ENCODE data around the gene RRP36.

The RRP36 gene

DNA sequence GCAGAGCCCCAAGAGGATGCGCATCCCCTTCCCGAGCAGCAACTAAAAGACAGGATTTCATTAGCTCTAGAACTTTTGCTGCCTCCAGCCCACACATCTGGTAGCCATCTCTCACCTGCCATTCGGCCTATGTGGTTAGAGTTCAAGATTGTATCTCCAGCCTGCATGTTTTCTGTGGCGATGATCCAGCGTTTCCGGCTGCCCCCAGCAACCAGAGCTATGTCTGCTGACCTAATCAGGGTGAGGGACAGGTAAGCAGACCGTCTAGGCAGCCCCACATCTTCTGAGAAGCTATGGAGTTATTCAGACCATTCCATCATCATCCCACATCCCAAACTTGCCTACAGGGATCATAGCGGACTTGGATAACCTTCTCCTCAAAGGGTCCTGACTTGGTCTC lies 34.5 kb downstream of the RRP36 start:
- Histone ChIP-seq H3K4me3 (ENCODE audit: low read length) (no peak overlapping the region), H3K27me3 (replicated peaks; ENCODE audit: control insufficient read depth, insufficient read depth, low read length) (no peaks in the 10 kb centered on the region), H3K9ac (ENCODE audit: low read length) (no peak overlapping the region), H3K36me3 (ENCODE audit: control insufficient read depth, insufficient read depth, low read length, severe bottlenecking) (peaks cover 26% of the 10 kb centered on the region), H3K4me1 (ENCODE audit: control insufficient read depth, insufficient read depth, low read length) (peaks cover 41% of the 10 kb centered on the region), H3K9me3 (ENCODE audit: control insufficient read depth, low read length) (no peaks in the 10 kb centered on the region)
- DNase-seq (ENCODE audit: low read depth) = no peak

DNA sequence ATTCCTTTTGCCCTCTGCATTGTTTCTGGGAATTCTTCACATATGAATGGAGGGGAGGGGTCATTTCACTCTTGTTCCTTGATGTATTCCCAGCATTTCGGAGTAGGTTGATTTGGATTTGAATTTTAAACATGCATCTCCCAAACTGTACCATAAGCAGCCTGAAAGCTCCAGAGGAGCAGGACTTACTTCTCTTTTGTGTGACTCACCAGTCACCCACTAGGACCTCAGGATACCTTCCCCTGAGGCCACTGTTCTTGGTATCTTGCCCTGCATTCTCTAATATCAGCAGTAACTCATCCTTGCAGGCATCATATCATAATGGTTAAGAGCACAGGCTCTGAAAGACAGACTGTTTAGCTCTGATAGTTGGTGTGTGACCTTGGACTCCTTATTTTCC lies 37.1 kb downstream of the RRP36 start:
- DNase-seq (ENCODE audit: low read depth) = no peak
- H3K9ac ChIP-seq (ENCODE audit: low read length) = peak overlapping the region; percentile 97

DNA sequence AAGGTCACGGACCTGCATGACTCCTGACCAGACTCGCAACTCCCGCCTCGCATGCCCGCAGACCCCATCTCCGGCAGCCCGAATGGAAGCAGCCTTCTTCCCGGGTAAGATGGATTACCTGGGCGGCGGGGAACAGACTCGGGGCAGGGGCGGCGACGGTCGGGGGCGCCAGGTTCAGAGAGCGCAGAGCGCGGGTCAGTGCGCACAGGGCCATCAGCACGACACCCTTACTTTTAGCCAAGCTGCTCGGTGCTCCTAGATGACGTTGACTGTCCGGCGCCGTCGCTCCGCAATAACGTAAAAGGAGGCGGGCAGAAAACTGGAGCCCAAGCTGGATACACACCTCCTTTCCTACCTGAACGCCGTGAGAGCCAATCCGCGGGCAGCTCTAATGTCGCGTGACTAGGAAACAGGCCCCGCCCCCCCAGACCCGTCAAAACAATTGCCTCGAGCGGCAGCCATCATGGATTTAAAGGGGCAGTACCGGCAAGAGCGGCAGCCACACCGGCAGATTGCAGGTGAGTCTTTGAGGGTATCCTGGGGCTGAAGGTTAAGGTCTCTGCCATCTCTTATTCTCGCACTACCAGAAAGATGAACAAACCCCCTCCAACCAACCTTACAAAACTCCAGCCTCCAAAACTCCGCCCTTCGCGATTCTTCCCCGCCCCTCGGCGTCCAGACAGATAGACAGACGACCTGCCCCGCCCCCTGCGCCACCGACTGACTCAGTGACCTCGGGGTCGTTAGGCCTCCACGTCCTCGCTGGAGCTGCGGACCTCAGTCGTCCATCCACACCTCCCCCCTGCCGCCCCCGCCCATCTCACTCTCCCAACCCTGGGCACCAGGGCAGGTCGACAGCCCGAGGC lies 38.0 kb downstream of the RRP36 start, which contains the start of the genes KLC4 and MRPL2:
Gene KLC4 (plus strand): TSS at position 464 of the 866 bp plus-strand sequence. CDS start 1,705 bp downstream, outside the sequence.
Gene MRPL2 (minus strand): TSS at position 267 of the 866 bp plus-strand sequence. CDS start 53 bp downstream, at position 214.
- Histone ChIP-seq H3K4me1 (ENCODE audit: control insufficient read depth, insufficient read depth, low read length) (peaks cover 19% of the 10 kb centered on the region), H3K9me3 (ENCODE audit: control insufficient read depth, low read length) (no peaks in the 10 kb centered on the region), H3K36me3 (ENCODE audit: control insufficient read depth, insufficient read depth, low read length, severe bottlenecking) (peaks cover 23% of the 10 kb centered on the region), H3K27me3 (replicated peaks; ENCODE audit: control insufficient read depth, insufficient read depth, low read length) (no peaks in the 10 kb centered on the region), H3K4me3 (ENCODE audit: low read length) (peak within 1 kb of the TSS; percentile 92), H3K9ac (ENCODE audit: low read length) (peak within 1 kb of the TSS; percentile 97)
- DNase-seq (ENCODE audit: low read depth) = peak; percentile 100

More for the DNA sequence above, 37.1 kb downstream of the RRP36 start:
- Histone ChIP-seq H3K27me3 (replicated peaks; ENCODE audit: control insufficient read depth, insufficient read depth, low read length) (no peaks in the 10 kb centered on the region), H3K36me3 (ENCODE audit: control insufficient read depth, insufficient read depth, low read length, severe bottlenecking) (peaks cover 25% of the 10 kb centered on the region), H3K9me3 (ENCODE audit: control insufficient read depth, low read length) (no peaks in the 10 kb centered on the region), H3K4me1 (ENCODE audit: control insufficient read depth, insufficient read depth, low read length) (peaks cover 24% of the 10 kb centered on the region), H3K4me3 (ENCODE audit: low read length) (peak overlapping the region; percentile 92)

DNA sequence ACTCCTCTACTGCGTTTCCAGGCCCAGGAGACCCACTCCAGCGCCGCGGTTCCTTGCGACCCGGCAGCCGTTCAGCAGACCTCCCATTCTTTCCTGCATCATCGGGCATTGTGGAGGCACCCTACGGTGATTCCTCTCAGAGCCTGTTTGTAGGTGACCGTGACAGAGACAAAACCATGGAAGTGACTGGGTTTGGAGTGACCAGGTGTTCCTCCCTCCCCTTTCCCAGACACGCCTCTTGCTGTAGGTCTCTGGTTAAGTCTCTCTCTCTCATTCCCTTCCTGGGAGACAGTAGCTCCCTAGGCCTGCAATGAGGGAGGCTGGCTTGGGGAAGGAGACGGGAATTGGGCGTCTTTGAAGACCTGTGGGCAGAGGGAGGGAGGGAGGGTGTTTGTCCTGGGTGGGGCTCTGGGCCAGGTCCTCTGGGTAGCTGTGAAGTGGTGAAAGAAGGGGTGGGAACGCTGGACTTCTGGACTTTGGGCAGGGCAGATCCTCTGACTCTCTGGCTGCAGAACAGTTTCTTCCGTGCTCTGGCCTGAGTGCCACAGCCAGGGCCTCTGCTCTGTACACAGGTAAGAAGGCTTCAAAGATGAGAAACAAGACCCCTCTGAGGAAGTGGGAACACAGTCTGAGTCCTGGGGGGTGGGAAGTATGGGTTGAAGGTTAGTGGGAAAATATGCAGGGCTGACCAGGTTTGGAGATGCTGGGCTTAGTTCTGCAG lies 38.8 kb downstream of the RRP36 start:
- peaks cover 19% of the 10 kb centered on the region for H3K4me1 ChIP-seq (ENCODE audit: control insufficient read depth, insufficient read depth, low read length)
- peak; percentile 9 for DNase-seq (ENCODE audit: low read depth)
- H3K27me3 ChIP-seq (replicated peaks; ENCODE audit: control insufficient read depth, insufficient read depth, low read length) = no peaks in the 10 kb centered on the region
- peaks cover 19% of the 10 kb centered on the region for H3K36me3 ChIP-seq (ENCODE audit: control insufficient read depth, insufficient read depth, low read length, severe bottlenecking)
- peak overlapping the region; percentile 92 for H3K4me3 ChIP-seq (ENCODE audit: low read length)
- peak overlapping the region; percentile 97 for H3K9ac ChIP-seq (ENCODE audit: low read length)
- no peaks in the 10 kb centered on the region for H3K9me3 ChIP-seq (ENCODE audit: control insufficient read depth, low read length)

DNA sequence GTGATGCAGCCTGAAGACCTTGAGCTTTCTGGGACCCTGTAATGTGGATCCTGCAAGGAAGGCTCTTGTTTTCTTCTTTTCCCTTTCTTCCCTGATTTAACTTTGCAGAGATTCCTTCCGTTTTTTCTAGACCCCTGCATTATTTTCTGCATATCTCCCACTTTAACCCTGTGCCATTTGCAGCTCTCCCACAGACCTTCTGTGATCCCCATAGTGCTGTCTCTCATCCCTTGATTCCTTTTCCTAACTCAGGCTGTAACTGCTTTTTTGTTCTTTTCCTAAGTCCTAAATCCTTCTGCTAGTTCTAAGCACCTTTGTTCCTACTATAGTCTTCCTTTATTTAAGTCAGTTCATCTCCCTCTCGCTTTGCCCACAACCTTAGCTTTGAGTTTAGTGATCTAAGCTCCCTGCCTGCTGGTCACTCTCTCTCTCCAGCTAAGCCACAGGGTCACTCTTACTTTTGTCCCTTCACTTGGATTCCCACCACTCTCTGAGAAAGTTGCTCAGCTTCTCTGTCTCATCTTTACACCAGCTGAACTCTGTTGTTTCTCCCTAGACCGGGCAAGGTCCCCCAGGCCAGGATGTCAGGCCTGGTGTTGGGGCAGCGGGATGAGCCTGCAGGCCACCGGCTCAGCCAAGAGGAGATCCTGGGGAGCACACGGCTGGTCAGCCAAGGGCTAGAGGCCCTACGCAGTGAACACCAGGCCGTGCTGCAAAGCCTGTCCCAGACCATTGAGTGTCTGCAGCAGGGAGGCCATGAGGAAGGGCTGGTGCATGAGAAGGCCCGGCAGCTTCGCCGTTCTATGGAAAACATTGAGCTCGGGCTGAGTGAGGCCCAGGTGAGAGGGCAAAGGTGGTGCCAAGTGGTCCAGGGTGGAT lies 39.6 kb downstream of the RRP36 start:
- no peaks in the 10 kb centered on the region for H3K27me3 ChIP-seq (replicated peaks; ENCODE audit: control insufficient read depth, insufficient read depth, low read length)
- no peaks in the 10 kb centered on the region for H3K9me3 ChIP-seq (ENCODE audit: control insufficient read depth, low read length)
- no peak for DNase-seq (ENCODE audit: low read depth)
- H3K36me3 ChIP-seq (ENCODE audit: control insufficient read depth, insufficient read depth, low read length, severe bottlenecking) = peaks cover 18% of the 10 kb centered on the region
- H3K4me1 ChIP-seq (ENCODE audit: control insufficient read depth, insufficient read depth, low read length) = peaks cover 19% of the 10 kb centered on the region
- peak overlapping the region; percentile 97 for H3K9ac ChIP-seq (ENCODE audit: low read length)
- peak overlapping the region; percentile 92 for H3K4me3 ChIP-seq (ENCODE audit: low read length)

DNA sequence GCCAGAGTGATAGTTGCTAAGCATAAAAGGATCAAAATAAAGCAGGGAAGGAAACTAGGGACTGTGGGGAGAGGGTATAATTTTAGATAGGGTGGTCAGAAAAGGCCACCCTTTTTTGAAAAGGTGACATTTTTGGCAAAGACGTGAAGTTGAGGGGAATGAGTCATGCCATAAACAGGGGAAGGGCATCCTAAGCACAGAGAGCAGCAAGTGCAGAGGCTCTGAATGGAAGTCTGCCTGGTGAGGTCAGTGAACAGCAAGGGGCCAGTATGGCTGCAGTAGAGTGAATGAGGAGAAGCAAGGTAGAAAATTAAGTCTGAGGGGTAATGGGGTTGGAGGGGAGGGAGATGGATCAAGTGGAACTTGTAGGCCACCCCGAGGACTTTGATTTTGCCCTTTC lies 40.4 kb downstream of the RRP36 start:
- H3K27me3 ChIP-seq (replicated peaks; ENCODE audit: control insufficient read depth, insufficient read depth, low read length) = no peaks in the 10 kb centered on the region
- DNase-seq (ENCODE audit: low read depth) = no peak
- no peak overlapping the region for H3K4me3 ChIP-seq (ENCODE audit: low read length)
- no peak overlapping the region for H3K9ac ChIP-seq (ENCODE audit: low read length)
- peaks cover 22% of the 10 kb centered on the region for H3K36me3 ChIP-seq (ENCODE audit: control insufficient read depth, insufficient read depth, low read length, severe bottlenecking)
- H3K4me1 ChIP-seq (ENCODE audit: control insufficient read depth, insufficient read depth, low read length) = peaks cover 19% of the 10 kb centered on the region
- no peaks in the 10 kb centered on the region for H3K9me3 ChIP-seq (ENCODE audit: control insufficient read depth, low read length)

DNA sequence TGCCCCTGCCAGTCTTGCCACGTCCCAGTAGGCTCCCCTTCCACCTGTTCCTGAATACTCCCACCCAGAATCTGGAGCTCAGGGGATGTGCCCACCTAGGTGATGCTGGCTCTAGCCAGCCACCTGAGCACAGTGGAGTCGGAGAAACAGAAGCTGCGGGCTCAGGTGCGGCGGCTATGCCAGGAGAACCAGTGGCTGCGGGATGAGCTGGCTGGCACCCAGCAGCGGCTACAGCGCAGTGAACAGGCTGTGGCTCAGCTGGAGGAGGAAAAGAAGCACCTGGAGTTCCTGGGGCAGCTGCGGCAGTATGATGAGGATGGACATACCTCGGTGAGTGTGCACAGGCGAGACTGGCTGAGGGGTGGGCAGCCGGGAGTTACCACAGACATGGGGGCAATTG lies 41.4 kb downstream of the RRP36 start:
- Histone ChIP-seq H3K9me3 (ENCODE audit: control insufficient read depth, low read length) (no peaks in the 10 kb centered on the region), H3K27me3 (replicated peaks; ENCODE audit: control insufficient read depth, insufficient read depth, low read length) (no peaks in the 10 kb centered on the region), H3K4me1 (ENCODE audit: control insufficient read depth, insufficient read depth, low read length) (peaks cover 18% of the 10 kb centered on the region), H3K36me3 (ENCODE audit: control insufficient read depth, insufficient read depth, low read length, severe bottlenecking) (peaks cover 20% of the 10 kb centered on the region), H3K9ac (ENCODE audit: low read length) (no peak overlapping the region), H3K4me3 (ENCODE audit: low read length) (no peak overlapping the region)
- no peak for DNase-seq (ENCODE audit: low read depth)

DNA sequence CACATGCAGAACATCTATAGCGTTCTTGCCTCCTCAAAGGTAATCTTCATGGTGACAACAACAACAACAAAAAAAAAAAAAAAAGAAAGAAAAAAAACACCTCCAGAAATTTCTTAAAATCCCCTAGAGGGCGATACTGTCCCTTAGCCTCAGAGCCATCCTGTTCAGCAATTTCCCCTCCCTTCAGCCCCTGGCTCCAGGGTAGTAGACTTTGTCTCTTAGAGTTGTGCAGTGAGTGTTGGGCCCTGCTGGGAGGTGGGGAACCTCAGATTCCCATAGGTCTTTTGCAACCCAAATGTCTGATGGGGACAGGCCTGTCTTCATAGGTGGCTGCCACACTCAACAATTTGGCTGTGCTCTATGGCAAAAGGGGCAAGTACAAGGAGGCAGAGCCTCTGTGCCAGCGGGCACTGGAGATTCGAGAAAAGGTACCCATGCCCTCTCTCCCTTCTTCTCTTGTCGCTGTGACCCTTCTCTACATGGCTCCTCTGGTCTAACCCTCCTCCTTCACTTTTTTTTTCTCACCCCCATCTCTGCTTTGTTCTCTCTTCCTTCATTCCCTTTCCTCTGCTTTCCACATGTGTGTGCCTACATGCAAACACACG lies 48.7 kb downstream of the RRP36 start:
- peak; percentile 85 for DNase-seq (ENCODE audit: low read depth)
- H3K4me3 ChIP-seq (ENCODE audit: low read length) = no peak overlapping the region
- no peaks in the 10 kb centered on the region for H3K9me3 ChIP-seq (ENCODE audit: control insufficient read depth, low read length)
- no peaks in the 10 kb centered on the region for H3K27me3 ChIP-seq (replicated peaks; ENCODE audit: control insufficient read depth, insufficient read depth, low read length)
- H3K36me3 ChIP-seq (ENCODE audit: control insufficient read depth, insufficient read depth, low read length, severe bottlenecking) = peaks cover 24% of the 10 kb centered on the region
- no peak overlapping the region for H3K9ac ChIP-seq (ENCODE audit: low read length)
- H3K4me1 ChIP-seq (ENCODE audit: control insufficient read depth, insufficient read depth, low read length) = no peaks in the 10 kb centered on the region

DNA sequence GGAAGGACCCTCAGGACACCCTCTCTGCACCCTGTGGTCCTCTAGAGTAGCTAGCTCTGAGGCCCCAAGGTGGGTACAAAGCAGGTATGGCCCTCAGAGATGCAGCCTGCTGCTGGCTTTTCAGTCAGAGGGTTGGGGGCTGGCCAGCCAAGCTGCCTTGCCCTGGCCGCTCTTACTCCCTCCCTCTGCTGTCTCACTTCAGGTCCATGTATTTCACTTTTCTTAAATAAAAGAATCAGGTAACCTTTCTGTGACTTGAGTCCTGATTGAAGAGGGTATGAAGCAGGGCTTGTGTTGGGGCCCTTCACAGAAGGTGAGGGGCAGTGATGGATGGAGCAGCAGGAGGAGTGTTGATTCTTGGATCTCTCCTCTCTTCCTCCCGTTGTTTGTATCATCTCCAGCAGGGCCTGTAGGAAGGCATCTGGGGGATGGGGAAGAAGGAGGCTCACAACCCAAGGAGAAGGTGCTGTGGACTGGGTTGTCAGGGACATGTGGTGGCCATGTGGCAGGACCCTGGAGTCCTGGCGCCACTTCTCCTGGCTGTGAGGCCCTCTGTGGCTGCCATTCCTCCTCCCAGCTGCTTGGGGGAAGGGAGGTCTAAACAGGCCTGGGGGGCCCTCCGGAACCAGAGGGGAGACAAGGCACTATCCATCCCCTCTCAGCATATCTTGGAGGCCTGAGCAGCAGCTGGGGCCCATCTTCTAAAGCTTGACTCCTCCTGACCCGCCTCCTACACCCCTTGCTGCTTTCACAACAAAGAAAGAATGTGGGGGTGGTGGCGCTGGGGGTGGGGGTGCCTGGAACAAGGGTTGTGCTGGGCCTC lies 53.6 kb downstream of the RRP36 start:
- Histone ChIP-seq H3K4me3 (ENCODE audit: low read length) (no peak overlapping the region), H3K36me3 (ENCODE audit: control insufficient read depth, insufficient read depth, low read length, severe bottlenecking) (peaks cover 9% of the 10 kb centered on the region), H3K27me3 (replicated peaks; ENCODE audit: control insufficient read depth, insufficient read depth, low read length) (no peaks in the 10 kb centered on the region), H3K4me1 (ENCODE audit: control insufficient read depth, insufficient read depth, low read length) (peaks cover 12% of the 10 kb centered on the region), H3K9me3 (ENCODE audit: control insufficient read depth, low read length) (no peaks in the 10 kb centered on the region), H3K9ac (ENCODE audit: low read length) (no peak overlapping the region)
- DNase-seq (ENCODE audit: low read depth) = peak; percentile 73

Data from adipocyte (in vitro differentiated cells).